Peyer's patch (tissue), 4 donors: ENCODE data around the gene VEGFA. TPM values are rescaled to one million over a fixed set of nuclear protein-coding genes. Genes with fewer than 3 reads are reported as not detected.

Experiments
- DNase-seq, 3 donors: peaks; one replicate each; pipeline ENCODE4 v3.0.0-alpha.2; 2017 to 2019
- H3K27ac ChIP-seq, 4 donors: fragments of 200-600 bp; sonication (generic); one replicate each; pipeline ENCODE4 v1.5.1; 2016 to 2019
- H3K27me3 ChIP-seq, 2 donors: fragments of 200-600 bp; sonication (generic); one replicate each; pipeline ENCODE4 v1.5.1; 2019
- H3K36me3 ChIP-seq, 3 donors: fragments of 200-600 bp; sonication (generic); one replicate each; pipeline ENCODE4 v1.5.1; 2016 to 2019
- H3K4me1 ChIP-seq, 4 donors: fragments of 200-600 bp; sonication (generic); one replicate each; pipeline ENCODE4 v1.5.1; 2016 to 2019
- H3K4me3 ChIP-seq, 4 donors: fragments of 200-600 bp; sonication (generic); 1 replicate in 3 of 4; 2 replicates in 1 of 4; pipeline ENCODE4 v1.5.1; 2016 to 2019; ENCODE audit warnings: mild to moderate bottlenecking in 1 of 4
- H3K9me3 ChIP-seq, 4 donors: fragments of 200-600 bp; sonication (generic); one replicate each; pipeline ENCODE4 v1.5.1; 2016 to 2019; ENCODE audit warnings: mild to moderate bottlenecking in 1 of 4
- POLR2A ChIP-seq, 2 donors: fragments of 450-650 bp; IDR thresholded peaks; one replicate each; pipeline ENCODE4 v1.5.1; 2017; ENCODE audit warnings: antibody characterized with exemption in 2 of 2, mild to moderate bottlenecking in 2 of 2, moderate library complexity in 2 of 2
- total RNA-seq, 4 donors: library from RNA; depleted of rRNA; stranded (reverse); fragments of >200 nt; gene quantifications; one replicate each; pipeline ENCODE4 v1.1.0, GENCODE V29; 2016
- TF ChIP-seq, protein P1 (sequence below), 6 experiments: fragments of 450-650 bp in 4 of 6; fragments of 200-600 bp in 2 of 6; sonication (generic) in 1 of 6; IDR thresholded peaks; one replicate each; pipeline ENCODE4 v1.5.1; 2017 to 2019; ENCODE audit warnings: antibody characterized with exemption in 6 of 6, mild to moderate bottlenecking in 3 of 6, moderate library complexity in 1 of 6

Gene VEGFA
- total RNA-seq, 4 donors from 2014 or later = 202 to 663 (median 418) TPM

DNA sequence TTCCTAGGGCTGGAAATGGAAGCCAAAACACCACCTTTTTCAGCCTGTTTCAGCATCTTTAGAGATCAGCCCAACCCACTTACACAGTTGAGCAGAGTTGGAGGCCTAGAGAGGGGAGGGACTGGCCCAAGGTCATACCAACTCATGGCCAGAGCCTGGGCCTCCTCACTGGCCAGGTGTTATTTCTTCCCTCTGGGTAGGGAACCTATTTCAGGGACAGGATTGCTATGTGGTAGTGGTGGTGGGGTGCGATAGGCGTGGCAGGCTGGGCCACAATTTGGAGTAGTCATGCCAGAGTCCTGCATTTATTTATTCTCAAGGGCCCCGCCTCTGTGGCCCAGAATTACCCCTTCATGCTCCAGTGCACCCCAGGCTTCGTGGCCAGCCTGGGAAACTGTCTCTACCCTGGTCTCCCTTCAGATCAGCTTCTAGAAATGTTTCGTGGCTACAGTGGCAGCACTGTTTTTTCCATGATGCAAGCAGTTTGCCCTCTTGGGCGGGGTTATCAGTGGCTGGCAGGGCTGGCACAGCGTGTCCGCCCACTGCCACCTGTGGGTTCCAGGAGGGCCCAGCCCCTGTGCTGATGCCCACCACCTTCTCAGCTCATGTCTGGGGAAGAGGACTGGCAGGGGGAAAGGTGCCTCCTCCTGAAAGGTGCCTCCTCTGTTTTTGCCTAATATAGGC lies 6.2 kb downstream of the VEGFA start:
- peaks cover 0 to 38% (median 8%) of the 10 kb centered on the region in 4 donors for H3K4me1 ChIP-seq
- peaks cover 0 to 52% (median 0%) of the 10 kb centered on the region in 3 donors for H3K36me3 ChIP-seq
- no peaks in the 10 kb centered on the region for H3K27me3 ChIP-seq
- no peak overlapping the region for H3K27ac ChIP-seq
- no peak overlapping the region for H3K4me3 ChIP-seq
- peak in 1 of 3 donors; percentile 44 for DNase-seq
- no peaks in the 10 kb centered on the region for H3K9me3 ChIP-seq
- TF ChIP-seq POLR2A (IDR thresholded peaks at IDR 0.05) = no peak
- TF ChIP-seq, protein P1, sequence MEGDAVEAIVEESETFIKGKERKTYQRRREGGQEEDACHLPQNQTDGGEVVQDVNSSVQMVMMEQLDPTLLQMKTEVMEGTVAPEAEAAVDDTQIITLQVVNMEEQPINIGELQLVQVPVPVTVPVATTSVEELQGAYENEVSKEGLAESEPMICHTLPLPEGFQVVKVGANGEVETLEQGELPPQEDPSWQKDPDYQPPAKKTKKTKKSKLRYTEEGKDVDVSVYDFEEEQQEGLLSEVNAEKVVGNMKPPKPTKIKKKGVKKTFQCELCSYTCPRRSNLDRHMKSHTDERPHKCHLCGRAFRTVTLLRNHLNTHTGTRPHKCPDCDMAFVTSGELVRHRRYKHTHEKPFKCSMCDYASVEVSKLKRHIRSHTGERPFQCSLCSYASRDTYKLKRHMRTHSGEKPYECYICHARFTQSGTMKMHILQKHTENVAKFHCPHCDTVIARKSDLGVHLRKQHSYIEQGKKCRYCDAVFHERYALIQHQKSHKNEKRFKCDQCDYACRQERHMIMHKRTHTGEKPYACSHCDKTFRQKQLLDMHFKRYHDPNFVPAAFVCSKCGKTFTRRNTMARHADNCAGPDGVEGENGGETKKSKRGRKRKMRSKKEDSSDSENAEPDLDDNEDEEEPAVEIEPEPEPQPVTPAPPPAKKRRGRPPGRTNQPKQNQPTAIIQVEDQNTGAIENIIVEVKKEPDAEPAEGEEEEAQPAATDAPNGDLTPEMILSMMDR (IDR thresholded peaks at IDR 0.05) = no peak

GRCh38 chr6:43776799-43777776 lies 7.1 kb downstream of the VEGFA start:
- peaks cover 0 to 38% (median 4%) of the 10 kb centered on the region in 4 donors for H3K4me1 ChIP-seq
- H3K9me3 ChIP-seq = no peaks in the 10 kb centered on the region
- DNase-seq = peak in 1 of 3 donors; percentile 40
- H3K36me3 ChIP-seq = peaks cover 0 to 60% (median 0%) of the 10 kb centered on the region in 3 donors
- no peaks in the 10 kb centered on the region for H3K27me3 ChIP-seq
- TF ChIP-seq, protein P1 (IDR thresholded peaks at IDR 0.05) = no peak
- TF ChIP-seq POLR2A (IDR thresholded peaks at IDR 0.05) = no peak
- H3K27ac ChIP-seq = no peak overlapping the region
- no peak overlapping the region for H3K4me3 ChIP-seq

DNA sequence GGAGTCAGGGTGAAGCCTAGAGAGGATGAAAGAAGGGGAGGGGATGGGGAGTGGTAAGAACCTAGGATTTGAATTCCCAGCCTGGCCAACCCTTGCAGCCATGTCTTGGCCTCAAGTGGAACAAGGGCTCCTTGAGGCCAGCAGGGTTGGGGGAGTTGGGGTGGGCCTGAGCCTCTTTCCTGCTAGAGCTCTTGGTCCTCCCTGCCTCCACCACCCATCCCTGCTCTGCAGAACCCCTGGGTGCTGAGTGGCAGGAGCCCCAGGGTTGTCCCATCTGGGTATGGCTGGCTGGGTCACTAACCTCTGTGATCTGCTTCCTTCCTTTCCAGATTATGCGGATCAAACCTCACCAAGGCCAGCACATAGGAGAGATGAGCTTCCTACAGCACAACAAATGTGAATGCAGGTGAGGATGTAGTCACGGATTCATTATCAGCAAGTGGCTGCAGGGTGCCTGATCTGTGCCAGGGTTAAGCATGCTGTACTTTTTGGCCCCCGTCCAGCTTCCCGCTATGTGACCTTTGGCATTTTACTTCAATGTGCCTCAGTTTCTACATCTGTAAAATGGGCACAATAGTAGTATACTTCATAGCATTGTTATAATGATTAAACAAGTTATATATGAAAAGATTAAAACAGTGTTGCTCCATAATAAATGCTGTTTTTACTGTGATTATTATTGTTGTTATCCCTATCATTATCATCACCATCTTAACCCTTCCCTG lies 8.3 kb downstream of the VEGFA start:
- TF ChIP-seq, protein P1 (IDR thresholded peaks at IDR 0.05) = no peak
- TF ChIP-seq POLR2A (IDR thresholded peaks at IDR 0.05) = no peak
- no peak overlapping the region for H3K27ac ChIP-seq
- no peak overlapping the region for H3K4me3 ChIP-seq
- H3K4me1 ChIP-seq = peaks cover 0 to 35% (median 4%) of the 10 kb centered on the region in 4 donors
- H3K36me3 ChIP-seq = peaks cover 0 to 72% (median 0%) of the 10 kb centered on the region in 3 donors
- no peak for DNase-seq
- no peaks in the 10 kb centered on the region for H3K27me3 ChIP-seq
- no peaks in the 10 kb centered on the region for H3K9me3 ChIP-seq

- DNase-seq = no peak
- H3K4me3 ChIP-seq = no peak overlapping the region
- TF ChIP-seq, protein P1 (IDR thresholded peaks at IDR 0.05) = no peak
- TF ChIP-seq POLR2A (IDR thresholded peaks at IDR 0.05) = no peak
- no peaks in the 10 kb centered on the region for H3K27me3 ChIP-seq
- no peak overlapping the region for H3K27ac ChIP-seq
- peaks cover 0 to 81% (median 0%) of the 10 kb centered on the region in 3 donors for H3K36me3 ChIP-seq
- no peaks in the 10 kb centered on the region for H3K9me3 ChIP-seq
- peaks cover 0 to 26% (median 4%) of the 10 kb centered on the region in 4 donors for H3K4me1 ChIP-seq
Observed at GRCh38 chr6:43778976-43779851, 9.2 kb downstream of the VEGFA start.
